K562 (cell line): ENCODE data around the gene GATC. TPM values are rescaled to one million over a fixed set of nuclear protein-coding genes. Genes with fewer than 3 reads are reported as not detected.

Experiments used
- ATF6 ChIP-seq: sonication (generic); formaldehyde crosslinking; IDR thresholded peaks from 2 replicates; pipeline ENCODE4 v1.4.0; 2020; ENCODE audit warnings: mild to moderate bottlenecking, missing genetic modification reagents
- BDP1 ChIP-seq: IDR thresholded peaks from 3 replicates; pipeline ENCODE4 v1.6.1; 2011; ENCODE audit not compliant: insufficient read length, insufficient read depth
- CBFA2T3 ChIP-seq: fragments of 450-650 bp; IDR thresholded peaks from 2 replicates; pipeline ENCODE4 v1.6.1; 2017
- LARP7 ChIP-seq: fragments of 450-650 bp; IDR thresholded peaks from 2 replicates; pipeline ENCODE4 v1.6.1; 2016
- NEUROD1 ChIP-seq: fragments of 150-350 bp; IDR thresholded peaks from 2 replicates; pipeline ENCODE4 v1.6.1; 2014; ENCODE audit warnings: borderline replicate concordance, low read length, low read depth; ENCODE audit not compliant: partially characterized antibody
- NFXL1 ChIP-seq: fragments of 450-650 bp; formaldehyde crosslinking; IDR thresholded peaks from 2 replicates; pipeline ENCODE4 v1.4.0; 2021; ENCODE audit warnings: mild to moderate bottlenecking
- RB1 ChIP-seq: fragments of 450-650 bp; IDR thresholded peaks from 2 replicates; pipeline ENCODE4 v1.6.1; 2017; ENCODE audit warnings: low read depth, mild to moderate bottlenecking
- SMARCB1 ChIP-seq: IDR thresholded peaks from 2 replicates; pipeline ENCODE4 v1.6.1; 2011; ENCODE audit warnings: improper control_type of control experiment, low read depth; ENCODE audit not compliant: insufficient read length
- SMC3 ChIP-seq: conservative IDR thresholded peaks from 2 replicates; pipeline ENCODE4 v1.6.1; 2011; ENCODE audit warnings: low read depth, low read length, improper control_type of control experiment; ENCODE audit not compliant: insufficient read depth
- SPI1 ChIP-seq: IDR thresholded peaks from 2 replicates; pipeline ENCODE4 v1.6.1; 2011; ENCODE audit warnings: low read depth, low read length, control low read depth, borderline replicate concordance
- TFAP4 ChIP-seq: sonication (generic); formaldehyde crosslinking; IDR thresholded peaks from 2 replicates; pipeline ENCODE4 v1.8.0; 2022; ENCODE audit warnings: missing genetic modification reagents, mild to moderate bottlenecking, moderate library complexity, borderline replicate concordance
- TOE1 ChIP-seq, 2 experiments: fragments of 450-650 bp in 1 of 2; sonication (generic) in 1 of 2; formaldehyde crosslinking in 1 of 2; IDR thresholded peaks; 2 replicates each; pipeline versions ENCODE4 v1.7.1 to v1.8.0; 2016 to 2022; ENCODE audit warnings: borderline replicate concordance in 2 of 2, mild to moderate bottlenecking in 2 of 2, antibody characterized with exemption in 1 of 2, inconsistent platforms in 1 of 2, low read depth in 1 of 2, missing genetic modification reagents in 1 of 2, moderate library complexity in 1 of 2
- XRCC5 ChIP-seq: fragments of 200-400 bp; formaldehyde crosslinking; IDR thresholded peaks from 2 replicates; pipeline ENCODE4 v1.6.1; 2017; ENCODE audit warnings: low read depth, mild to moderate bottlenecking, low read length
- ZNF224 ChIP-seq: sonication (generic); formaldehyde crosslinking; IDR thresholded peaks from 2 replicates; pipeline ENCODE4 v1.8.0; 2022; ENCODE audit warnings: mild to moderate bottlenecking, missing genetic modification reagents
- ZNF407 ChIP-seq: fragments of 450-650 bp; IDR thresholded peaks from 2 replicates; pipeline ENCODE4 v1.6.1; 2016; ENCODE audit warnings: low read depth
- polyA plus RNA-seq, 8 experiments: library from polyadenylated mRNA; depleted of rRNA in 4 of 8; stranded (reverse) in 5 of 8; unstranded in 3 of 8; fragments of >200 nt; fragmentation: Nextera tagmentation in 2 of 8; fragmentation: Illumina TruSeq in 1 of 8; extraction: Ambion mirVana in 2 of 8; extraction: Trizol in 1 of 8; gene quantifications; 2 replicates each; pipeline versions ENCODE4 v1.2.1 to v1.2.3, GENCODE V29; 2011 to 2014; ENCODE audit warnings: inconsistent platforms in 1 of 8, missing spikeins in 1 of 8
- total RNA-seq, 7 experiments: library from RNA; depleted of rRNA in 6 of 7; stranded (reverse); fragments of >200 nt in 6 of 7; fragmentation: Illumina TruSeq in 2 of 7; extraction: Trizol in 2 of 7; gene quantifications; 2 replicates each; pipeline versions ENCODE4 v1.2.1 to v1.2.3, GENCODE V29; 2011 to 2021; ENCODE audit warnings: low replicate concordance in 1 of 7

The GATC gene
- total and polyA plus RNA-seq, 9 of the 15 experiments (the other 6 are each of a cell fraction or from before 2014, with no cell fraction given), result 5.8 to 52.6 (median 28.2) TPM

GRCh38 chr12:120468325-120468820, 22.1 kb downstream of the GATC start (continued):
- TF ChIP-seq XRCC5 (0 out of 2 replicates have a peak, but pooled peaks have one; percentile 50), NEUROD1 (peak; percentile 85), SMARCB1 (no peak), RB1 (no peak), LARP7 (no peak), ATF6 (CRISPR knock-in tag) (no peak), ZNF224 (CRISPR knock-in tag) (no peak), SMC3 (no peak), CBFA2T3 (no peak), TFAP4 (CRISPR knock-in tag) (peak; percentile 51; the same call in 1 of the 2 replicates), BDP1 (no peak), ZNF407 (no peak), NFXL1 (CRISPR knock-in tag) (no peak), TOE1 (IDR thresholded peaks at IDR 0.05; ENCODE audit: borderline replicate concordance) (peak; percentile 15; the same call in 1 of the 2 replicates), TOE1 (CRISPR knock-in tag; IDR thresholded peaks at IDR 0.05; ENCODE audit: borderline replicate concordance, low read depth) (no peak), SPI1 (peak; percentile 83)
